ENCODE data around the gene BBS5.
"Not testable (repeated sequence)": the region's sequence is repeated elsewhere in the genome, so short reads cannot be mapped to it uniquely, and the experiment has no call there.

Gene BBS5

GRCh38 chr2:169525434-169525833 lies 46.1 kb downstream of the BBS5 start:
- Histone ChIP-seq H3K4me1 (ENCODE audit: low read depth, poor library complexity, severe bottlenecking) (no peaks in the 10 kb centered on the region), H3K27me3 (ENCODE audit: insufficient read depth, low read depth) (no peaks in the 10 kb centered on the region), H3K4me2 (no peak overlapping the region), H3K36me3 (ENCODE audit: insufficient read depth) (no peaks in the 10 kb centered on the region), H3K4me3 (IDR thresholded peaks at IDR 0.05; ENCODE audit: insufficient read depth, low read depth, low read length) (no peak overlapping the region), H3K79me2 (ENCODE audit: insufficient read depth, low read depth) (no peaks in the 10 kb centered on the region), H2AFZ (ENCODE audit: low read depth) (no peak overlapping the region), H3K9ac (no peak overlapping the region), H3K27ac (no peak overlapping the region), H4K20me1 (ENCODE audit: insufficient read depth) (no peaks in the 10 kb centered on the region)
- TF ChIP-seq CTCF (conservative IDR thresholded peaks at IDR 0.05; ENCODE audit: low read depth, low read length) = no peak

- no peak overlapping the region for H3K9ac ChIP-seq
- no peak overlapping the region for H3K4me2 ChIP-seq
- no peak for TF ChIP-seq CTCF (conservative IDR thresholded peaks at IDR 0.05; ENCODE audit: low read depth, low read length)
- no peaks in the 10 kb centered on the region for H3K36me3 ChIP-seq (ENCODE audit: insufficient read depth)
- H3K27me3 ChIP-seq (ENCODE audit: insufficient read depth, low read depth) = no peaks in the 10 kb centered on the region
- no peak overlapping the region for H3K27ac ChIP-seq
- H4K20me1 ChIP-seq (ENCODE audit: insufficient read depth) = no peaks in the 10 kb centered on the region
- H3K4me3 ChIP-seq (IDR thresholded peaks at IDR 0.05; ENCODE audit: insufficient read depth, low read depth, low read length) = no peak overlapping the region
- no peaks in the 10 kb centered on the region for H3K79me2 ChIP-seq (ENCODE audit: insufficient read depth, low read depth)
- no peak overlapping the region for H2AFZ ChIP-seq (ENCODE audit: low read depth)
- no peaks in the 10 kb centered on the region for H3K4me1 ChIP-seq (ENCODE audit: low read depth, poor library complexity, severe bottlenecking)
Observed at GRCh38 chr2:169526451-169526850, 47.2 kb downstream of the BBS5 start.

GRCh38 chr2:169528271-169528701 lies 49.0 kb downstream of the BBS5 start:
- Histone ChIP-seq H3K4me1 (ENCODE audit: low read depth, poor library complexity, severe bottlenecking) (no peaks in the 10 kb centered on the region), H3K27me3 (ENCODE audit: insufficient read depth, low read depth) (no peaks in the 10 kb centered on the region), H3K4me3 (IDR thresholded peaks at IDR 0.05; ENCODE audit: insufficient read depth, low read depth, low read length) (no peak overlapping the region), H3K36me3 (ENCODE audit: insufficient read depth) (no peaks in the 10 kb centered on the region), H3K27ac (no peak overlapping the region), H2AFZ (ENCODE audit: low read depth) (no peak overlapping the region), H3K4me2 (no peak overlapping the region), H4K20me1 (ENCODE audit: insufficient read depth) (no peaks in the 10 kb centered on the region), H3K79me2 (ENCODE audit: insufficient read depth, low read depth) (no peaks in the 10 kb centered on the region), H3K9ac (no peak overlapping the region)
- peak; percentile 93 for TF ChIP-seq CTCF (conservative IDR thresholded peaks at IDR 0.05; ENCODE audit: low read depth, low read length)

- H3K36me3 ChIP-seq (ENCODE audit: insufficient read depth); H3K4me1 ChIP-seq (ENCODE audit: low read depth, poor library complexity, severe bottlenecking); H3K27ac ChIP-seq; H4K20me1 ChIP-seq (ENCODE audit: insufficient read depth); H2AFZ ChIP-seq (ENCODE audit: low read depth); H3K9ac ChIP-seq; H3K4me3 ChIP-seq (IDR thresholded peaks at IDR 0.05; ENCODE audit: insufficient read depth, low read depth, low read length); H3K4me2 ChIP-seq; H3K79me2 ChIP-seq (ENCODE audit: insufficient read depth, low read depth); H3K27me3 ChIP-seq (ENCODE audit: insufficient read depth, low read depth): not testable (repeated sequence)
Observed at GRCh38 chr2:169539460-169539859, 60.2 kb downstream of the BBS5 start.

GRCh38 chr2:169540146-169540545 lies 60.9 kb downstream of the BBS5 start:
- no peaks in the 10 kb centered on the region for H3K27me3 ChIP-seq (ENCODE audit: insufficient read depth, low read depth)
- no peak overlapping the region for H3K27ac ChIP-seq

More at GRCh38 chr2:169540146-169540545, 60.9 kb downstream of the BBS5 start:
- Histone ChIP-seq H3K4me1 (ENCODE audit: low read depth, poor library complexity, severe bottlenecking) (no peaks in the 10 kb centered on the region), H3K9ac (no peak overlapping the region), H3K36me3 (ENCODE audit: insufficient read depth) (no peaks in the 10 kb centered on the region), H3K79me2 (ENCODE audit: insufficient read depth, low read depth) (no peaks in the 10 kb centered on the region), H2AFZ (ENCODE audit: low read depth) (no peak overlapping the region), H3K4me3 (IDR thresholded peaks at IDR 0.05; ENCODE audit: insufficient read depth, low read depth, low read length) (no peak overlapping the region), H4K20me1 (ENCODE audit: insufficient read depth) (no peaks in the 10 kb centered on the region), H3K4me2 (no peak overlapping the region)
- no peak for TF ChIP-seq CTCF (conservative IDR thresholded peaks at IDR 0.05; ENCODE audit: low read depth, low read length)

Data from KMS-11 (cell line).